GM23338 (cell line): ENCODE measurements around the gene KLRG1.

ENCODE experiments used
- CTCF ChIP-seq, 2 experiments: fragments of 200-600 bp in 1 of 2; sonication (generic) in 1 of 2; conservative IDR thresholded peaks; 2 replicates each; pipeline versions ENCODE4 v1.5.1 to v1.6.1; 2016 to 2017; ENCODE audit warnings: antibody characterized with exemption in 2 of 2, low read depth in 2 of 2, mild to moderate bottlenecking in 2 of 2, moderate library complexity in 1 of 2
- EZH2 ChIP-seq: fragments of 200-600 bp; sonication (generic); IDR thresholded peaks from one replicate; pipeline ENCODE4 v1.8.0; 2017; ENCODE audit warnings: antibody characterized with exemption, mild to moderate bottlenecking, low read depth; ENCODE audit not compliant: unreplicated experiment
- JUNB ChIP-seq: IDR thresholded peaks from one replicate; pipeline ENCODE4 v1.6.1; 2016; ENCODE audit warnings: antibody characterized with exemption; ENCODE audit not compliant: unreplicated experiment
- POLR2AphosphoS5 ChIP-seq: IDR thresholded peaks from 2 replicates; pipeline ENCODE4 v1.6.1; 2016; ENCODE audit warnings: antibody characterized with exemption, low read depth

- TF ChIP-seq CTCF (conservative IDR thresholded peaks at IDR 0.05; ENCODE audit: low read depth in 2 of 2): no peak
- TF ChIP-seq EZH2: no peak
- TF ChIP-seq JUNB: no peak
- TF ChIP-seq POLR2AphosphoS5: no peak
Measured at GRCh38 chr12:9052610-9053009, 63.3 kb downstream of the KLRG1 start.
